NB4 (cell line): ENCODE measurements around the gene IGF1.

Experiments used
- MAX ChIP-seq: IDR thresholded peaks from 2 replicates; pipeline ENCODE4 v1.6.1; 2011; ENCODE audit warnings: low read depth, low read length
- MYC ChIP-seq: IDR thresholded peaks from 2 replicates; pipeline ENCODE4 v1.6.1; 2011; ENCODE audit warnings: low read depth, low read length
- POLR2A ChIP-seq: IDR thresholded peaks from 2 replicates; pipeline ENCODE4 v1.6.1; 2011; ENCODE audit warnings: mild to moderate bottlenecking; ENCODE audit not compliant: insufficient read length; ENCODE audit errors: extremely low read depth
- TF ChIP-seq, protein P1 (sequence below): IDR thresholded peaks from one replicate; pipeline ENCODE4 v1.5.1; 2012; ENCODE audit warnings: low read depth, low read length

GRCh38 chr12:102528111-102528510 lies 47.7 kb upstream of the IGF1 start:
- TF ChIP-seq POLR2A (no peak), MYC (no peak), MAX (no peak)
- TF ChIP-seq, protein P1, sequence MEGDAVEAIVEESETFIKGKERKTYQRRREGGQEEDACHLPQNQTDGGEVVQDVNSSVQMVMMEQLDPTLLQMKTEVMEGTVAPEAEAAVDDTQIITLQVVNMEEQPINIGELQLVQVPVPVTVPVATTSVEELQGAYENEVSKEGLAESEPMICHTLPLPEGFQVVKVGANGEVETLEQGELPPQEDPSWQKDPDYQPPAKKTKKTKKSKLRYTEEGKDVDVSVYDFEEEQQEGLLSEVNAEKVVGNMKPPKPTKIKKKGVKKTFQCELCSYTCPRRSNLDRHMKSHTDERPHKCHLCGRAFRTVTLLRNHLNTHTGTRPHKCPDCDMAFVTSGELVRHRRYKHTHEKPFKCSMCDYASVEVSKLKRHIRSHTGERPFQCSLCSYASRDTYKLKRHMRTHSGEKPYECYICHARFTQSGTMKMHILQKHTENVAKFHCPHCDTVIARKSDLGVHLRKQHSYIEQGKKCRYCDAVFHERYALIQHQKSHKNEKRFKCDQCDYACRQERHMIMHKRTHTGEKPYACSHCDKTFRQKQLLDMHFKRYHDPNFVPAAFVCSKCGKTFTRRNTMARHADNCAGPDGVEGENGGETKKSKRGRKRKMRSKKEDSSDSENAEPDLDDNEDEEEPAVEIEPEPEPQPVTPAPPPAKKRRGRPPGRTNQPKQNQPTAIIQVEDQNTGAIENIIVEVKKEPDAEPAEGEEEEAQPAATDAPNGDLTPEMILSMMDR = no peak
